Endothelial cell of umbilical vein (primary cell): ENCODE results near the gene KLRF2.

Experiments used
- CTCF ChIP-seq, 2 donors: IDR thresholded peaks; 1 replicate in 1 of 2; 2 replicates in 1 of 2; pipeline ENCODE4 v1.5.1; 2011; ENCODE audit warnings: low read length in 2 of 2, mild to moderate bottlenecking in 2 of 2, moderate library complexity in 2 of 2, control low read depth in 1 of 2, inconsistent platforms in 1 of 2, low read depth in 1 of 2; ENCODE audit not compliant: insufficient read depth in 1 of 2; ENCODE audit errors: extremely low read depth in 1 of 2
- EZH2 ChIP-seq: IDR thresholded peaks from 2 replicates; pipeline ENCODE4 v1.6.1; 2012; ENCODE audit warnings: borderline replicate concordance, low read depth, mild to moderate bottlenecking, moderate library complexity, low read length, inconsistent platforms; ENCODE audit not compliant: severe bottlenecking
- FOS ChIP-seq: IDR thresholded peaks from 2 replicates; pipeline ENCODE4 v1.6.1; 2011; ENCODE audit warnings: mild to moderate bottlenecking, low read length, moderate library complexity, borderline replicate concordance; ENCODE audit not compliant: insufficient read depth
- GATA2 ChIP-seq: IDR thresholded peaks from 2 replicates; pipeline ENCODE4 v1.7.0; 2011; ENCODE audit warnings: low read depth, mild to moderate bottlenecking, moderate library complexity, mixed read lengths, low read length; ENCODE audit not compliant: insufficient read length, insufficient read depth
- JUN ChIP-seq: IDR thresholded peaks from 2 replicates; pipeline ENCODE4 v1.6.1; 2011; ENCODE audit warnings: borderline replicate concordance, low read depth; ENCODE audit not compliant: insufficient read length, insufficient read depth
- MAX ChIP-seq: IDR thresholded peaks from 2 replicates; pipeline ENCODE4 v1.6.1; 2011; ENCODE audit not compliant: insufficient read depth, insufficient read length
- POLR2A ChIP-seq: IDR thresholded peaks from 2 replicates; pipeline ENCODE4 v1.6.1; 2012; ENCODE audit warnings: low read depth, mild to moderate bottlenecking, control low read depth, low read length
- POLR2AphosphoS5 ChIP-seq: IDR thresholded peaks from 2 replicates; pipeline ENCODE4 v1.6.1; 2012; ENCODE audit warnings: low read depth, mild to moderate bottlenecking, control low read depth, low read length, moderate library complexity; ENCODE audit not compliant: insufficient read depth

GRCh38 chr12:9943240-9943639 lies 62.0 kb downstream of the KLRF2 start:
- no peak for TF ChIP-seq CTCF (IDR thresholded peaks at IDR 0.05; ENCODE audit: extremely low read depth in 1 of 2, insufficient read depth in 1 of 2, low read depth in 1 of 2, low read length in 2 of 2)
- no peak for TF ChIP-seq POLR2A
- TF ChIP-seq EZH2, result no peak
- TF ChIP-seq JUN, result no peak
- no peak for TF ChIP-seq POLR2AphosphoS5
- TF ChIP-seq FOS, result no peak
- no peak for TF ChIP-seq GATA2
- no peak for TF ChIP-seq MAX
